ENCODE measurements around the gene AP1G2. TPM values are rescaled to one million over a fixed set of nuclear protein-coding genes. Genes with fewer than 3 reads are reported as not detected.

AP1G2 gene
- 268 to 271 TPM (median 269 TPM) in 3 replicates for total RNA-seq

GRCh38 chr14:23567186-23568020 is at the start of gene AP1G2:
TSS of gene AP1G2 (minus strand) at chr14:23567791. CDS start at chr14:23567314, 477 bp downstream.
- peaks cover 33% of the 10 kb centered on the region for H3K4me1 Mint-ChIP-seq
- peak; percentile 63 to 86 for DNase-seq (ENCODE audit: low spot score in 2 of 2, unreplicated experiment in 2 of 2)

GRCh38 chr14:23615856-23616255 is 48.3 kb upstream of the AP1G2 start:
- peaks cover 31% of the 10 kb centered on the region for H3K9me3 Mint-ChIP-seq
- H3K27me3 Mint-ChIP-seq (ENCODE audit: low read depth): peaks cover 3% of the 10 kb centered on the region
- no peak overlapping the region for H3K4me3 Mint-ChIP-seq
- no peaks in the 10 kb centered on the region for H3K36me3 Mint-ChIP-seq
- TF ChIP-seq CTCF (IDR thresholded peaks at IDR 0.05; ENCODE audit: unreplicated experiment): no peak
- H3K27ac Mint-ChIP-seq: no peak overlapping the region
- DNase-seq (ENCODE audit: low spot score in 2 of 2, unreplicated experiment in 2 of 2): no peak
- H3K4me1 Mint-ChIP-seq: no peaks in the 10 kb centered on the region

More at GRCh38 chr14:23567186-23568020, at the start of gene AP1G2:
- Mint-ChIP-seq H3K27me3 (ENCODE audit: low read depth) (peaks cover 11% of the 10 kb centered on the region), H3K27ac (peak within 1 kb of the TSS; percentile 99), H3K36me3 (peaks cover 6% of the 10 kb centered on the region), H3K9me3 (no peaks in the 10 kb centered on the region), H3K4me3 (peak within 1 kb of the TSS; percentile 100)
- TF ChIP-seq CTCF (IDR thresholded peaks at IDR 0.05; ENCODE audit: unreplicated experiment): no peak

- no peak for DNase-seq (ENCODE audit: low spot score in 2 of 2, unreplicated experiment in 2 of 2)
- no peak for TF ChIP-seq CTCF (IDR thresholded peaks at IDR 0.05; ENCODE audit: unreplicated experiment)
- Mint-ChIP-seq H3K4me1 (no peaks in the 10 kb centered on the region), H3K27ac (no peak overlapping the region), H3K4me3 (no peak overlapping the region), H3K27me3 (ENCODE audit: low read depth) (peaks cover 2% of the 10 kb centered on the region), H3K36me3 (no peaks in the 10 kb centered on the region), H3K9me3 (peaks cover 18% of the 10 kb centered on the region)
These were observed 46.8 kb upstream of the AP1G2 start for GRCh38 chr14:23614395-23614828.

GRCh38 chr14:23613242-23614070 is 45.9 kb upstream of the AP1G2 start:
- no peak overlapping the region for H3K4me3 Mint-ChIP-seq
- no peak for DNase-seq (ENCODE audit: low spot score in 2 of 2, unreplicated experiment in 2 of 2)
- H3K27ac Mint-ChIP-seq: no peak overlapping the region
- peaks cover 26% of the 10 kb centered on the region for H3K9me3 Mint-ChIP-seq
- no peak for TF ChIP-seq CTCF (IDR thresholded peaks at IDR 0.05; ENCODE audit: unreplicated experiment)
- H3K4me1 Mint-ChIP-seq: no peaks in the 10 kb centered on the region
- H3K27me3 Mint-ChIP-seq (ENCODE audit: low read depth): peaks cover 2% of the 10 kb centered on the region
- no peaks in the 10 kb centered on the region for H3K36me3 Mint-ChIP-seq

GRCh38 chr14:23612802-23613201 is 45.2 kb upstream of the AP1G2 start:
- Mint-ChIP-seq H3K36me3 (no peaks in the 10 kb centered on the region), H3K9me3 (peaks cover 20% of the 10 kb centered on the region), H3K4me3 (no peak overlapping the region), H3K4me1 (no peaks in the 10 kb centered on the region), H3K27ac (no peak overlapping the region), H3K27me3 (ENCODE audit: low read depth) (peaks cover 2% of the 10 kb centered on the region)
- DNase-seq (ENCODE audit: low spot score in 2 of 2, unreplicated experiment in 2 of 2): no peak
- TF ChIP-seq CTCF (IDR thresholded peaks at IDR 0.05; ENCODE audit: unreplicated experiment): no peak

Measured in mesothelial cell of epicardium (in vitro differentiated cells).